ENCODE results near the gene APPL2.

APPL2 gene

DNA sequence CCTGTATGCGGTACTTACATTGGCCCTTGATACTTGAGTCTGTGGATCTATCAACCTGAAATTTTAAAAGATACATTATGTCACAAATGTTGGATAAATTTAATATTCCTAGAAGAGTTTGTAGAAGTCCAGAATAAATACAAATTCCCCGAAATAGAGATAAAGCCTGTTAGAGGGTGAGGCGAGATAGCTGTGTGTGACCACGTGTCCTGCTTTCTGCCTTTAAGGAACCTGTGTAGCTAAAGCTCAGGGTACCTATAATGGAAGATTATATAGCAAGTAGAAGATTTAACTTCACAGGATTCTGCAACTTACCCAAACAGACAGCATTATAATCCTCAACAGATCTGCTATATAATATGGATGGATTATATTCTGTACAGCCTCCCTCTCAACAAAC is 58.8 kb downstream of the APPL2 start:
- Histone ChIP-seq H3K4me3 (no peak overlapping the region), H3K4me2 (no peak overlapping the region), H3K36me3 (peaks cover 58 to 91% (median 70%) of the 10 kb centered on the region in 11 experiments), H4K20me1 (peaks cover 0 to 76% (median 0%) of the 10 kb centered on the region in 11 experiments; a peak in 8 of 22 replicates), H3K9me3 (replicated peaks in 1 of 11) (peaks cover 4 to 27% (median 21%) of the 10 kb centered on the region in 11 experiments; a peak in 15 of 22 replicates), H3K4me1 (0 out of 20 replicates have a peak, but pooled peaks cover 0 to 8% (median 0%) of the 10 kb centered on the region in 10 experiments), H3K27me3 (no peaks in the 10 kb centered on the region), H3K27ac (no peak overlapping the region), H3K9ac (no peak overlapping the region)
- no peak for TF ChIP-seq Cebpa-rat (IDR thresholded peaks at IDR 0.05)

DNA sequence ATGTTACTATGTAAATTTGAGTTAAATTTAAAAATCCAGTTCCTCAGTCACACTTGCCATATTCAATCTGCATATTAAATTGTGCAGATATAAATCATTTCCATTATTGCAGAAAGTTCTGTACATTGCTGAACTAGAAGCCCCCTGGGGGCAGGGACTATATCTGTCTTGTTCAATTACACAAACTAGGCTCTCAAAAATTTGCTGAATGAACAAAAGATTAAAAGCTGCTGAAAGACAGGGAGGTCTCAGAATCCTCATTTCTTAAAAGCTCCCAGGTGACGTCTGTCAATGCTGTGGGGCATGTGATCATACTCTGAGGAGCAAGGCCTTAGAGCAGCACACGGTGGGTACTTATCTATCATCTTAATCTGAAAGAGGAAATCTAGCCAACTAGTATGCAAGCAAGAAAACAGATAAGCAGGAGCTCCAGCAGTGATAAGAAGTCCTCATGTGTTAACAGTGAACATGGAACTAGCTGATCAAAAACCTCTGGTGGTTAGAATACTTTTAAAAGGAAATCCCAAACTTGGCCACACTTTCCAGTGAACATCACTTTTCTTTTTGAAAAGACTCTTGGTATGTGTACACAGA is 60.5 kb downstream of the APPL2 start:
- Histone ChIP-seq H3K9me3 (replicated peaks in 1 of 11) (peaks cover 4 to 22% (median 20%) of the 10 kb centered on the region in 11 experiments; a peak in 14 of 22 replicates), H3K4me1 (0 out of 20 replicates have a peak, but pooled peaks cover 0 to 8% (median 0%) of the 10 kb centered on the region in 10 experiments), H3K27ac (no peak overlapping the region), H3K4me2 (no peak overlapping the region), H3K4me3 (no peak overlapping the region), H3K9ac (no peak overlapping the region), H3K27me3 (no peaks in the 10 kb centered on the region), H3K36me3 (peaks cover 64 to 99% (median 83%) of the 10 kb centered on the region in 11 experiments), H4K20me1 (peaks cover 0 to 82% (median 5%) of the 10 kb centered on the region in 11 experiments; a peak in 8 of 22 replicates)
- no peak for TF ChIP-seq Cebpa-rat (IDR thresholded peaks at IDR 0.05)

DNA sequence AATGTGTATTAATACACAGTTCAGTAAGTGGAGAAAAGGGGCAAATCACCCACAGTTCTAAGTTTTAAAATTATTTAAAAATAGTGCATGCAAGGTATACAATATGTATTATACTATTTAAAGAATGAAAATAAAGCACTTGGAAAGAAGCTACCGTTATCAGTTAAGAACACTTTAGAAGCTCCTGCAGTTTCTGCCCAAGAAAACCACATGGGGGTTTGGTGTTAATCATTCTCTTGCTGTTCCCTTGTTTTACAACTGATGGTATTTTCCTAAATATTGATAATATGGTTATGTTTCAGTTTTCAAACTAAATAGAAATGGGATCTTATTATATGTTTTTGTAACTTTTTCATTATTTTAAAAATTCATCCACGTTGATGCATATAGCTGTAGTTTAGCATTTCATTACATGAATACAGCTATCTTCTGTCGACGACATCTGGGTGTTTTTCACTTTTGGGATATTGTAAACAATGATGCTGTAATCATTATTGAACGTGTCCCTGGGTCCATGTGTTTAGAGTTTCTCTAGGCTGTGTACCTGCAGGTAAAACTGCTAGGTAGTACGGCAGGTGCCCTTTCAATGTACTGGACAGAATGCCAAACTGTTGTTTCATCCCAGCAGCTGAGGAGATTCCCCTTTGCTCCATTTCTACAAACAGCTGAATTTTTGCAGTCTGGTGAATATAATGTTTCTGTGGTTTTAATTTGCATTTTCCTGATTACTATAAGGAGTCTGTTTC is 64.1 kb downstream of the APPL2 start:
- Histone ChIP-seq H3K4me2 (no peak overlapping the region), H3K4me3 (no peak overlapping the region), H3K27me3 (no peaks in the 10 kb centered on the region), H3K9ac (no peak overlapping the region), H3K4me1 (0 out of 20 replicates have a peak, but pooled peaks cover 0 to 8% (median 0%) of the 10 kb centered on the region in 10 experiments), H3K9me3 (replicated peaks in 1 of 11) (no peaks in the 10 kb centered on the region), H3K27ac (no peak overlapping the region), H3K36me3 (peaks cover 78 to 100% (median 89%) of the 10 kb centered on the region in 11 experiments), H4K20me1 (peaks cover 0 to 97% (median 5%) of the 10 kb centered on the region in 11 experiments; a peak in 8 of 22 replicates)
- TF ChIP-seq Cebpa-rat (IDR thresholded peaks at IDR 0.05), result no peak

DNA sequence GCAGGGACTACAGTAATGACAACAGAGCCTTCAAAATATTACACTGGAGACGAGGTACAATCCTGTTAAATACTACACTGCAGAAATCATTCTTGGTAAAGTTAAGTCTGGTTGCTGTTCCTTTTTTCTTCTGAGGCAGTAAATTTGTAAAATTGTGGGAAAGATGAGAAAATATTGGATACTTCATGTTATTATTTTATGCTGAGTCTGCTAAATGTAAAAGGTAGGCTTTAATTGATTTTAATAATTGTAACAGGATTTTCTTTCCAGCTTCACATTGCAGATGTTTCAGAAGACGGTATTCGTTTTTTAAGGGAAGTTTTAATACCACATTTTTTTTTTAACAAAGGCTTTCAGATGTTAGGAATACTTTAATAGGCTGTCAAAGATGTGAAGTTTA is 65.8 kb downstream of the APPL2 start:
- no peak overlapping the region for H3K27ac ChIP-seq
- H3K4me2 ChIP-seq, result no peak overlapping the region
- H3K27me3 ChIP-seq, result no peaks in the 10 kb centered on the region
- no peaks in the 10 kb centered on the region for H3K9me3 ChIP-seq (replicated peaks in 1 of 11)
- H3K36me3 ChIP-seq, result peaks cover 74 to 100% (median 94%) of the 10 kb centered on the region in 11 experiments
- H3K4me3 ChIP-seq, result no peak overlapping the region
- H3K9ac ChIP-seq, result no peak overlapping the region
- peaks cover 0 to 99% (median 15%) of the 10 kb centered on the region in 11 experiments; a peak in 12 of 22 replicates for H4K20me1 ChIP-seq
- 0 out of 20 replicates have a peak, but pooled peaks cover 0 to 8% (median 0%) of the 10 kb centered on the region in 10 experiments for H3K4me1 ChIP-seq
- TF ChIP-seq Cebpa-rat (IDR thresholded peaks at IDR 0.05), result no peak

DNA sequence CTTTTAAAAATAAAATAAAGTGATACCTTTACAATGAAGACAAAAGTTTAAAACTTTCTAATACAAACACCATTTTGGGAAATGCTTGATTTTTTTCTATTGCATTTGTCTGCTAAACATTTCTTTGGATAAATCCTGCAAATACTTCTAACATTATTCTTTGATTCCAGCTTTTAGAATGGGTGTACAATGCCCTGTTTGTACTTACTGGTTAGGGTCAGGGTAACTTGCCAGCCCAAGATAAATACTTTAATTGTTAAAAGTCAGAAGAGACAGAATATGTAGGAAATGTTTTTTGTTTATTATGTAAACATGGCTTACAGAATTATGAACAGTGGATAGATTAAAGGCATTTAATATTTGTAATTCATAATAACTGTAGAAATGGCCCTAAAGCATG is 68.0 kb downstream of the APPL2 start:
- peaks cover 80 to 100% (median 97%) of the 10 kb centered on the region in 11 experiments for H3K36me3 ChIP-seq

DNA sequence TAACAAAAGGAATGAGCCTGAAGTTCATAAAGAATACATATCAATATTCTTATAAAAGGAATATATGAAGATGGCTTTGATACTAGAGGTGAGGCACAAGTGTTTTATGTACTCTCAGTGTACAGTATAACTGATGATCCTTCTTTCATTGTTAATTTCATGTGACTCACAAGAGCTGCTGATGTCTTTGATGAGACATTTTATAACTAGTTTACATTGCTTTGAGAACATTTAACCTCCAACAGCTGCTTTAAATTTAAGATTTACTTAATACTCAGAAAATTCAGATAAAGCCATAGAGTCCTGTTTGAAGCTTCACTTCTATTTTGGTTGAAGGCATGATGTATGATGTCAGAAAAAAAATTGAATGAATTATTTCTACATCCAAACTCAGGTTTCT is 68.6 kb downstream of the APPL2 start:
- no peak overlapping the region for H3K4me3 ChIP-seq
- no peaks in the 10 kb centered on the region for H3K9me3 ChIP-seq (replicated peaks in 1 of 11)
- no peak overlapping the region for H3K27ac ChIP-seq
- H3K4me1 ChIP-seq, result no peaks in the 10 kb centered on the region
- H3K36me3 ChIP-seq, result peaks cover 87 to 100% (median 99%) of the 10 kb centered on the region in 11 experiments
- H3K4me2 ChIP-seq, result no peak overlapping the region
- H4K20me1 ChIP-seq, result peaks cover 0 to 100% (median 27%) of the 10 kb centered on the region in 11 experiments; a peak in 16 of 22 replicates
- H3K9ac ChIP-seq, result no peak overlapping the region
- no peak for TF ChIP-seq Cebpa-rat (IDR thresholded peaks at IDR 0.05)
- H3K27me3 ChIP-seq, result no peaks in the 10 kb centered on the region

More for the DNA sequence above, 68.0 kb downstream of the APPL2 start:
- Histone ChIP-seq H3K4me2 (no peak overlapping the region), H3K27ac (no peak overlapping the region), H3K9ac (no peak overlapping the region), H3K9me3 (replicated peaks in 1 of 11) (no peaks in the 10 kb centered on the region), H4K20me1 (peaks cover 0 to 100% (median 22%) of the 10 kb centered on the region in 11 experiments; a peak in 15 of 22 replicates), H3K4me1 (0 out of 20 replicates have a peak, but pooled peaks cover 0 to 2% (median 0%) of the 10 kb centered on the region in 10 experiments), H3K27me3 (no peaks in the 10 kb centered on the region), H3K4me3 (no peak overlapping the region)
- no peak for TF ChIP-seq Cebpa-rat (IDR thresholded peaks at IDR 0.05)

DNA sequence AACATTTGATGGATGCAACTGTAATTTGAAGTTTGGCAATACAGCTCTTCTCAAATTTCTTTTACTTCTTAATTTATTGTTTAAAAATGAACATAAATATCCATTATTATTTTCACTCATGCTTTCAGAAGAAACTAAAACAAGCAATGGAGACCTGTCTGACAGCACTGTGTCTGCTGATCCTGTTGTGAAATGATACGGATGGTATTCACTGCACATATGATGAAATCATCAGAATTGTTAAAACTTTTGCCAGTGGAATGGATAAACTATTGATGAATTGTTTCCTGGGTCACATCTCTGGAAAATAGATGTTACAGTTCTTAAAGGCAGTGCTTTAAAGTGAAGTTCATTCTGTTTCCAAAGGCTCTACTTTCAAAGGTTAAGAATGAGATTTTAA is 69.2 kb downstream of the APPL2 start:
- Histone ChIP-seq H3K4me2 (no peak overlapping the region), H3K27ac (no peak overlapping the region), H3K27me3 (no peaks in the 10 kb centered on the region), H3K9me3 (replicated peaks in 1 of 11) (no peaks in the 10 kb centered on the region), H3K36me3 (peaks cover 93 to 100% (median 99%) of the 10 kb centered on the region in 11 experiments), H3K9ac (no peak overlapping the region), H3K4me3 (no peak overlapping the region), H3K4me1 (no peaks in the 10 kb centered on the region), H4K20me1 (peaks cover 0 to 100% (median 26%) of the 10 kb centered on the region in 11 experiments; a peak in 17 of 22 replicates)
- no peak for TF ChIP-seq Cebpa-rat (IDR thresholded peaks at IDR 0.05)

DNA sequence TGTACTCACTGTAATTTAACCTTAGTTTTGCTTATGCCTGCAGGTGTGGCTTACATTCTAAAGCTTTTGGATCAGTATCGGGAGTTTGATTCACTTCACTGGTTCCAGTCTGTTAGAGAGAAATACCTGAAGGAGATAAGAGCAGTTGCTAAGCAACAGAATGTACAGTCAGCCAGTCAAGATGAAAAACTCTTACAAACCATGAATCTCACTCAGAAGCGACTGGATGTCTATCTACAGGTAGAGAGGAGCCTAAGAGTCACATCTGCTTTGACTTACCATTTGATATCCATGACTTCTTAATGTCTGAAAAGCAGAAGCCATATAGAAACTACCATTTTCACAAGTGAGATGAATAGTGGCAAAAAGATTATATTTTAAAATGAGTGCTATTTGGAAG is 71.9 kb downstream of the APPL2 start:
- no peak overlapping the region for H3K9ac ChIP-seq
- H3K4me2 ChIP-seq, result no peak overlapping the region
- H4K20me1 ChIP-seq, result peaks cover 0 to 100% (median 28%) of the 10 kb centered on the region in 11 experiments; a peak in 18 of 22 replicates
- no peaks in the 10 kb centered on the region for H3K4me1 ChIP-seq
- H3K36me3 ChIP-seq, result peaks cover 90 to 100% (median 100%) of the 10 kb centered on the region in 11 experiments
- no peak overlapping the region for H3K27ac ChIP-seq
- H3K4me3 ChIP-seq, result no peak overlapping the region
- no peak for TF ChIP-seq Cebpa-rat (IDR thresholded peaks at IDR 0.05)
- no peaks in the 10 kb centered on the region for H3K27me3 ChIP-seq
- H3K9me3 ChIP-seq (replicated peaks in 1 of 11), result no peaks in the 10 kb centered on the region

DNA sequence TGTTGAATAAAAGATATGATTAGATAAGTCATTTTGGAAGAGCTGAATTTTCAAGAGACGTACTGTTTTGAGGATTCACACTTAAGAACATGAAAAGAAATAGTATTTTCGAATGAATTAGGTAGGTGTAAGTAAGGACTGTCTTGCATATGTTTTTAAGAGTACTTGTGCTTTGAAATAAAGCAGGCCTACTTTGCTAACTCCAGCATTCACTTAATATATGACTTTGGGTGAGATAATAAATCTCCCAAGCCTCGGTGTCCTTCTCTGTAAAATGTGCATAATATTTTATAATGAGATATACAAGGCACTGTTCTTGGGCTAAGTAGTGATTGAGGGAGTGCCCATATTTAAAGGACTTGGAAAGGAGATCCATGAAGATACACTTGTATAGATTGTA is 73.8 kb downstream of the APPL2 start:
- Histone ChIP-seq H3K4me1 (no peaks in the 10 kb centered on the region), H3K27ac (no peak overlapping the region), H3K9me3 (replicated peaks in 1 of 11) (no peaks in the 10 kb centered on the region), H4K20me1 (peaks cover 0 to 100% (median 34%) of the 10 kb centered on the region in 11 experiments; a peak in 18 of 22 replicates), H3K4me3 (no peak overlapping the region), H3K9ac (no peak overlapping the region), H3K4me2 (no peak overlapping the region), H3K27me3 (no peaks in the 10 kb centered on the region), H3K36me3 (peaks cover 94 to 100% (median 100%) of the 10 kb centered on the region in 11 experiments)
- no peak for TF ChIP-seq Cebpa-rat (IDR thresholded peaks at IDR 0.05)
